NCI-H510A treated with DMSO at 0.1 percent for 48 hours (cell line): ENCODE measurements around the gene POLR3E.

Experiments used
- DNase-seq: peaks from one replicate; lab custom pipeline; 2025; lab: John Stamatoyannopoulos, UW

The POLR3E gene, protein sequence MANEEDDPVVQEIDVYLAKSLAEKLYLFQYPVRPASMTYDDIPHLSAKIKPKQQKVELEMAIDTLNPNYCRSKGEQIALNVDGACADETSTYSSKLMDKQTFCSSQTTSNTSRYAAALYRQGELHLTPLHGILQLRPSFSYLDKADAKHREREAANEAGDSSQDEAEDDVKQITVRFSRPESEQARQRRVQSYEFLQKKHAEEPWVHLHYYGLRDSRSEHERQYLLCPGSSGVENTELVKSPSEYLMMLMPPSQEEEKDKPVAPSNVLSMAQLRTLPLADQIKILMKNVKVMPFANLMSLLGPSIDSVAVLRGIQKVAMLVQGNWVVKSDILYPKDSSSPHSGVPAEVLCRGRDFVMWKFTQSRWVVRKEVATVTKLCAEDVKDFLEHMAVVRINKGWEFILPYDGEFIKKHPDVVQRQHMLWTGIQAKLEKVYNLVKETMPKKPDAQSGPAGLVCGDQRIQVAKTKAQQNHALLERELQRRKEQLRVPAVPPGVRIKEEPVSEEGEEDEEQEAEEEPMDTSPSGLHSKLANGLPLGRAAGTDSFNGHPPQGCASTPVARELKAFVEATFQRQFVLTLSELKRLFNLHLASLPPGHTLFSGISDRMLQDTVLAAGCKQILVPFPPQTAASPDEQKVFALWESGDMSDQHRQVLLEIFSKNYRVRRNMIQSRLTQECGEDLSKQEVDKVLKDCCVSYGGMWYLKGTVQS

DNA sequence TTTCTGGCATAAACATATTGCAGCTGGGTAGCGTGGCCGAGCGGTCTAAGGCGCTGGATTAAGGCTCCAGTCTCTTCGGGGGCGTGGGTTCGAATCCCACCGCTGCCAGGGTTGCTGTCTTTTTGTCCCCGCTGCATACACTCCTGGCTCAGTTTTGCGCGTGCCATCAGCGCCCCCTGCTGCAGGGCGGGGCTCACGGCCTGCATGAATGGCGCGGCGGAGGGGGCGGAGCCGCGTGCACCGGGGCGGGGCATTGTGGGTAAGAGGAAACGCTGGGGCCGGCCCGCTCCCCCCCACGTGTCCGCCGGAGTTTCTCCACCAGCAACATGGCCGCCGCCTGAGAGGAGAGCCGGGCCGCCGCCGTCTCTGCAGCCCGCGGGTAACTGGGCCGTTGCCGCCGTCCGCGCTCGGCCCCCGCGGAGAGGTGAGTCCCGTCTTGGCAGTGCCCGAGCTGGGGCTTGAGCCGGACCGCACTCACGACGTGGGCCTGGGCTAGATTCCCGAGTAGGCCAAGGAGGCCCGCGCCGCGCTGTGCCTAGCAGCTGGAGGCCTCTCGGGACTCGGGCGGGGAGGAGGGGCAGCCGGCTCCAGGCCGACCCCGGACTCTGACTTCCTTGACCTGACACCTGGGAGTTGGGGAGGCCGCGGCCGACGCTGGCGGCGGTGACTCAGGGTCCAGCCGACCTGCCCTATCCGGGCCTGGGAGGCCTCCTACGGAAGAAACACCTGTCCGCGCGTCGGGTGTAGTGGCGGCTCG lies at the start of gene POLR3E:
Gene POLR3E (plus strand): TSS at position 296 of the 757 bp plus-strand sequence. CDS start 5,560 bp downstream, outside the sequence.
- peak; percentile 98 for DNase-seq

DNA sequence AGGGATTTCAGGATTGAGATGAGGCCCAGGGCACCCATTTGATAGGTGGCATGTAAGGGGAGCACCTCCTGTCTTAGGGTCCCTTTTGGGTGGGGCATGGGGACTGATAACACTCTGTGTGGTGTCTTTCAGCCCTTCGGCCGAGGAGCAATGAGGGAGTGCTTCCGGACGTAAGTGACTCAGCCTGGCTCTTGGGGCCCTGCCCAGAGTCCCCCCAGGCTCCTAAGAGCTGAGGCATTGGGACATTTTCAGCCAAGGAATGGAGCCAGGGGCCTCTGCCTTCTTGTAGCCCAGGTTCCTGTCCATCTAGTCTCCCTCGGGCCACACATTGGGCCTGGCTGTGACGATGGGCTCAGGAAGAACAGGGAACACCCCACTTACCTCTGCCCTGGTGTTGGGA lies 46.7 kb upstream of the POLR3E start:
- no peak for DNase-seq

DNA sequence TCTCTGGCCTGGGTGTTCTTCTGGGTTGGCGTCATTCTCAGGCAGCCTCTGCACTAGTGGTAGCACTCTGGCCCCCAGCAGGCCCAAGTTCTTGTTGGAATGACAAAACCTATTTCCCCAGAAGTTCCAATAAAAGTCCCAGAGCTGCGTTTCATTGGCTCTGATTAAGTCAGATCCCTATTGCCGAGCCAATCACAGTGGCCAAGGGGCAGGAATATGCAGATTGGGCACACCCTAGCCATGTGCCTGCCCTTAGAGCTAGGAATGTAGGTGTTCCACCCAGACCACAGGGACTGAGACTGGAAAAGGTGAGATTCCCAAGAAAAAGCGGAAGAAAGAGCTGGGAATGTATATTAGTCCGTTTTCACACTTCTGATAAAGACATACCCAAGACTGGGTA lies 44.9 kb upstream of the POLR3E start:
- DNase-seq: no peak

DNA sequence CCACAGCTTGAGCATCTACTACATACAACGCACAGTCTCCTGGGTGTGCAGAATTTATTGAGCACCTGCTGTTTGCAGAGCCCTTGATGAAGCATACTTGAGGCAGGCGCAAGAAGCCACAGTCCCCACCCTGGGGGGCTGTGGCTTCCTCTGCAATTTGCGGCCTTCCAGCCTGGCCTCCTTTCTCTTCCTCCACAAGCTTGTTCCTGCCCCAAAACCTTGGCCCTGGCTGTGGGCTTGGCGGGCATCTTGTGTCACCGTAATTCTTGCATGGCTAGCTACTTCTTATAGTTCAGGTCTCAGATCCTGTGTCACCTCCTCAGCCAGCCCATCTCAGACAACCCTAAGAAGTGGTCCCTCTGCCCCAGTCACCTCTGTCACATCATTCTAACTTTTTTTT lies 43.9 kb upstream of the POLR3E start:
- DNase-seq: no peak

DNA sequence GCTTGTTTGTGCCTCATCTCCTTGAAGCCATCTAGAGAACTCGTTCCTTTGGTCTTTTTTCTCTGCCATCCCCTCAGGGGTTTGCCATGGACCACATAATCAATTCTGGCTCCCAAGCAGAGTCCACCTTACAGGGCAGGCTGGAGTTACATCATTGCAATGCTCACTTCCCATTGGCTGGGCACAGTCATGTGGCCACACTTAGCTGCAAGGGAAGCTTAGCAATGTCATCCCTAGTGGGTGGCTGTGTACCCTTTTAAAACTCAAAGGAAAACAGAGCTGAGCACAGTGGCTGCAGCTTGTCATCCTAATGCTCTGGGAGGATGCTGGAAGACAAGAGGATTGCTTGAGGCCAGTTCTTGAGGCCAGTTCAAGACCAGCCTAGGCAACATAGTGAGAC lies 41.9 kb upstream of the POLR3E start:
- DNase-seq: no peak

DNA sequence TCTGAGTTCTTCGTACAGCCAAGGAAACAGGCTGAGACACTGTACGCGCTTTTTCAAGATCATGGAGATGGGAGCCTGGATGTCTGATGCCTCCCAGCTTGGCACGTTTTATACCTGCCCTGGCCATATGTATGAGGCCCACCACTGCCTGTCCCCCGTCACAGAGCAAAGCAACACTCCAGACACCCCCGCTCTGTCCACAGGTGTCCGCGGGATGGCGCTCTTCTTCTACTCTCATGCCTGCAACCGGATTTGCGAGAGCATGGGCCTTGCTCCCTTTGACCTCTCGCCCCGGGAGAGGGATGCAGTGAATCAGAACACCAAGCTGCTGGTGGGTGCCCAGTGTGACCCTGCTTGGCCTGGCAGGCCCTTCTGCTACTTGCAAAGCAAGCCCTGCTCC lies 39.8 kb upstream of the POLR3E start:
- DNase-seq: no peak

DNA sequence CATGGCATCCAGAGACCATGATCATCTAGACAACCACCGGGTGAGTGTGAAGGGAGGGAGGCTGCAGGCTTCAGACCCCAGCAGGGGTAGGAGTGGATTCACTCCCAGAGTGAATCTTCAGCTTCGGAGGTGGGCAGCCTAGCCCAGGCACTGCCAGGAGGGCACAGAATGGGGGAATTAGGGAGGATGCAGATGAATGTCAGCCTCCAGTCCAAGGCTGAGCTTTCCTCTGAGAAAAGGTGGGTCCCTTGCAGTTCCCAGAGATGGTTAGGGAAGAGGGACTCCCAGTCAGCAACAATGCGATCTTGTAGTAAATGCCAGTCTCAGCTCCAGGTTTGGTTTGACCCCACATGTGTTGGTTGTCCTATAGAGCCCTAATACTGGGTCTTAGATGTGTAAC lies 36.7 kb upstream of the POLR3E start:
- DNase-seq: no peak

DNA sequence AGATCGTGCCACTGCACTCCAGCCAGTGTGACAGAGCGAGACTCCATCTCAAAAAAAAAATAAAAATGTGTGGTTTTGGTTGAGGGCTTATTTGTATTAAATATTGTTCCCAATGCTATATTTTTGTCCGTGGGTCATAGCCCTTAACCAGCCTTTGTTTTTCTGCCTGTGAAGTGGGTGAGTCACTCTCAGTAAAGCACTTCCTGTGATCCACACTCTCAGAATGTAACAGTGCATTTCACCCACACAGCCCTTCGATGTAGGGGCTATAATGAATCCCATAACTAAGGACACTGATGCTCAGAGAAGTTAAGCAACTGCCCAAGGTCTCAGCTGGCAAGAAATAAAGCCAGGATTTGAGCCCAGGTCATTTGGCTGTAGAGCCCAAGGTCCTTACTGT lies 34.7 kb upstream of the POLR3E start:
- DNase-seq: no peak

DNA sequence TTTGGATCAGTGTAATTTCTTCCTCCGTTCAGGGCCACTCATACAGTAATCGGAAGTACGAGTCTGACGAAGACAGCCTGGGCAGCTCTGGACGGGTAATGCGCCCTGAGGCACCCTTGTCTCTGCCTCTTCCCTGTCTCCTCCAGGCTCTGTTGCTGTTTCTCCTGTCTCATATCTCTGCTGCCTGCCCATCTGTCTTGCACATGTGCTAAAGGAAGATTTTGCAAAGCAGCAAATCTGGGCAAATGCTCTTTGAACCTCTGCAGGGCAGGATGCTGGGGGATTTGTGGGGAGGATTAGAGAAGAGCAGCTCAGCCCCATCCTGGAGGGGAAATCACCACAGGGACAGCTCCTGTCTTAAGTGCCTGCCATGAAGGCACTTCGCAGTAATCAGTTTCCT lies 32.4 kb upstream of the POLR3E start:
- no peak for DNase-seq

DNA sequence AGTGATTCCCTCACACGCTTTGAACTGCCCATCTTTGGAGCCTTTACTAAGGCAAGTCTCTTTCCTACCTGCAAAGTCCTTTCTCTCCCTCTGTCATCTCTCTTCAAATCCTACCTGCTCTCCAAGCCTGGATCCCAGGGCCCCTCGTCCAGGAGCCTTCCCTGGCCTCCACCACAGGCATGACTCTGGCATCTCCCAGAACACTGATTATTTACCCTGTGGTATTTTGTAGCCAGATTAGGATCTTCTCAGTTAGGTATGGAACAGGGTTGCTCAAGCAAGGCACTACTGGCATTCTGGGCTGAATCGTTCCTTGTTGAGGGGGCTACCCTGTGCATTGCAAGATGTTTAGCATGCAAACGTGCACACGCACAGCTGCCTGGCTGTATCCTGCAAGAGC lies 31.9 kb upstream of the POLR3E start:
- DNase-seq: no peak

DNA sequence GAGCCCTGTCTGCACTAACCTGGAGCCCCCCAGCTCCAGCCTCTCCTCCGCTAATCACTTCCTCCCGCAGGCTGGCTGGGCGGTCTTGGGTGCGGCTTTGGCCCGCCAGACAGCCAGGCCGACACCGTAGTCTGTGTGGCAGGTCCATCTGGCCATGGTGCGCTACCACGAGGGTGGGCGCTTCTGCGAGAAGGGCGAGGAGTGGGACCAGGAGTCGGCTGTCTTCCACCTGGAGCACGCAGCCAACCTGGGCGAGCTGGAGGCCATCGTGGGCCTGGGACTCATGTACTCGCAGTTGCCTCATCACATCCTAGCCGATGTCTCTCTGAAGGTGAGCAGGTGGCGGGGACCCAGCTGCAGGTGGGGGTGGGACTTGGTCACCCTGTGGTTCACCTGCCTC lies 30.7 kb upstream of the POLR3E start:
- no peak for DNase-seq

DNA sequence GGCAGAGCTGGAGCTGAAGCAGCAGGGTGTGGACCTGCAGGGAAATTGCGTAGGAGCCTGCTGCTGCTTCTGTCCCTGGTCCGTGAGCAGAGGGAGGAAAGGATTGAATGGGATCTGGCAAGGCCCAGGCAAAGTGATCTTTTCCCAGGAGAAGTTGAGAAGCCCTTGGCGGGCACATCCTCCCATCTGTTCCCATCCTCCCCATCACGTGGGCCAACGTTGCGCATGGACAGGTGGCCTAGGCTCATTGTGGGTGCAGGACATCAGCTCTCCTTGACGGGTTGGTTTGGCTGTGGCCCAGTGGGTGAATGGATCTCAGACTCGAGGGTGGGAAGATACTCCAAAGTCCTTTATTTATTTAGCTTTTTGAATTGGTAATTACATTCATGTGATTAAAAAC lies 29.4 kb upstream of the POLR3E start:
- DNase-seq: no peak

DNA sequence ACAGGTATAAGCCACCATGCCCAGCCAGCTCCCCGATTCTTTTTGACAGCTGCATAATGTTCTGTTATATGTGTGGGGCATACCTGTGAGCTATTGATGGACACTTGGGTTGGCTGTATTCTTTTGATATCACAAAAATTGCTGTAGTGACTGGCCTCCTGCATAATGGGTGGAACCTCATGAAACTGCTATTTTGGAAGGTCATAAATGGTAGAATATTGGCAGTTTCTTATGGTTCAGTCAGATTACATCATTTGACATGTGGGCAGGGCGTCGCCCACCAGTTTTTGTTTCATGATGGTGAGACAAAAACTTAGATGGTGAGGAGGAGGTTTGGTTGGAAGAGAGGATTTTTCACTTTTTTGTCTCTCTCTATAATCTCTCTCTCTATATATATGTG lies 26.7 kb upstream of the POLR3E start:
- no peak for DNase-seq

DNA sequence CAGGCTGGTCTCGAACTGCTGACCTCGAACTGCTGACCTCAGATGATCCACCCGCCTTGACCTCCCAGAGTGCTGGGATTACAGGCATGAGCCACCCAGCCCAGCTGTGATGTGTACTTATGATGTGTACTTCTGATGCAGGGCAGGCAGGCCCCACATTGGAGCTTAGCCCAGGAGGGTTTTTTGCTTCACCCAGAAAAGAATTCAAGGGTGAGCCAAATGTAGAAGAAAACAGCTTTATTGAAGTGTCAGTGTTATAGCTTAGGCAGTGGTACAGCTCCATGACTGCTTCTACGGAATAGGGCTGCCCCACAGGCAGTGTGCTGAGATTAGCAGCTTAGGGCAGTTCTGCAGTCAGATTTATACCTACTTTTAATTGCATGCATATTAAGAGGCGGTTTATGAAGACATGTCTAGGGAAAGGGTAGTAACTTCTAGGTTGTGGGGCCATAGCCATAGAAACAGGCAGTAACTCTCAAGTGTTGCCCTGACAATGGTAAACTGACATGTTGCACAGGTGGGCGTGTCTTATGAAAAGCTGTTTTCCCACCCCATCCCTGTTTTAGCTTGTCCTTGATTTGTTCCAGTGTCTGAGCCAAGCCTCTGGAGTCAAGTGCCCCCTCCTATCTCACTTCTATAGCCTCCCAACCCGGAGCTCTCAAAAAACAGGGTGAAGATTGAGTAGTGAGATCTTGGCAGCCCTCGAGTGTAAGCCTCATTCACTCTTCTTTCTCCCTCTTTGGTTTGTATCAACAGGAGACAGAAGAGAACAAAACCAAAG lies 24.1 kb upstream of the POLR3E start:
- no peak for DNase-seq

DNA sequence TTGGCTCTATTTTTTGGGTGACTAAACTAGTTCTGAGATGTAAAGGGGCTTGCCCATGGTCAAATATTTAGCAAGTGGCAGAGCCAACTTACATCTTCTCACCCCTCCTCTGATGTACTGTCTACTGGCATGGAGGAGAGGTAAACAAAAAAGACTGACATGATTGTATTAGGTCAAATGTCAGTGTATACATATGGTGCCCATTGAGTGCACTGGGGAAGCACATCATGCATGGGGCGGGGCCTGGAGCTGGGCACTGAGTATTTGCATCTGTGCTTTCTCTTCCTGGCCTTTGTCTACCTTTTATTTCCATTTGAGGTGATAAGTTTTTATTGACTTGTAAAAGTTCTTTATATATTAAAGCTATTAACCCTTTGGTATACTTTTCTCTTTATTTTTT lies 22.3 kb upstream of the POLR3E start:
- no peak for DNase-seq

DNA sequence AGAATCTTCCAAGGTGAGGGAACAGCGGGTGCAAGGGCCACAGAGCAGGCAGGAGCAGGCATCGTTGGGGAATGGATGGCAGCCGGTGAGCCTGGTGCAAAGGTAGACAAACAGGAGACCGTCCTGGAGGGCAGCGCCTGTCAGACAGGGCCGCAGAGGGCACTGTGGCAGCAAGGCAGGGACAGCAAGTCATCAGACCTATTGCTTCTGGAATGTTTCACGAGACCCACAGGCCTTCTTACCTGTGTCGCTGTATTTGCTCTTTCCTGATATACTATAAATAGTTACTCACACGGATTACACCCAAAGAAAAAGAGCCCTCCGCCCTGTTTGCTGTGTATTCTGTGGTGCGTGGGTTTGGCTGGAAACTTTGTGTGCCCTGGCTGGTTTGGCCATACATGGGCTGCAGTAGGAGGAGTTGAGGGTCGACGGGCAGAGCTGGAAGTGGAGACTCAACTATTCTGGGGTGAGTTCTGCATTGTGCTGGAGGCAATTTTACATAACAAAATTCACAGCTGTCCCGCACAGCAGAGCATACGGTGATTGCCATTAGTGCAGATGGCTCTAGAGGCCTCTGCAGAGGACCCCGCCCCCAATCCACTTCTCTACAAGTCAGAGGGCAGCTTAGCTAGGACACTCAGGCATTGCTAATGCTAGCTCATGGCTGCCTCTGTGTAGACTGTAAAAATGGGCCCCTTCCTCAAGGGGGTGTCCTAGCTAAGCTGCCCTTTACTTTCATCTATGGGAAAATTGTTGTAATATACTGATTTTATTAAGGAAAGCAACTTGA lies 18.6 kb upstream of the POLR3E start:
- DNase-seq: no peak

DNA sequence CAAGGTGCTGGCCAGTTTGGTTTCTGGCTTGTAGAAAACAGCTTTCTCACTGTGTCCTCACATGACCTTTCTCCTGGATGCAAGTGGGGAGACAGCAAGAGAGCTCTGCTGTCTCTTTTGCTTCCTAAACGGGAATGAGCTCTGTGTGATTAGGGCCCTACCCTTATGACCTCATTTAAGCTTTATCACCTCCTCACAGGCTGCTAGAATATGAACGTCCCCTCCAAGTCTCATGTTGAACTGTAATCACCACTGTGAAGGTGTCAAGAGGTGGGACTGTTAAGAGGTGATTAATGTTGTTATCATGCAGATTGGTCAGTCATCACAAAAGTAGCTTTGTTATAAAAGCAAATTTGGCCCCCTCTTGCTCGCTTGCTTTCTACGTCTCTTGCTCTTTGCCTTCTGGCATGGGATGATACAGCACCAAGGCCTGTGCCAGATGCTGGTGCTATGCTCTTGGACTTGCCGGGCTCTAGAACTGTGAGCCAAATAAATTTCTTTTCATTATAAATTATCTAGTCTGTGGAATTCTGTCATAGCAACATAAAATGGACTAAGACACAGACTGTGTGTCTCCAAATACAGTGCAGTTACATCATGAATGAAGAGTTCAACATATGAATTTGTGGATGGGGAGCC lies 14.8 kb upstream of the POLR3E start:
- DNase-seq: no peak

DNA sequence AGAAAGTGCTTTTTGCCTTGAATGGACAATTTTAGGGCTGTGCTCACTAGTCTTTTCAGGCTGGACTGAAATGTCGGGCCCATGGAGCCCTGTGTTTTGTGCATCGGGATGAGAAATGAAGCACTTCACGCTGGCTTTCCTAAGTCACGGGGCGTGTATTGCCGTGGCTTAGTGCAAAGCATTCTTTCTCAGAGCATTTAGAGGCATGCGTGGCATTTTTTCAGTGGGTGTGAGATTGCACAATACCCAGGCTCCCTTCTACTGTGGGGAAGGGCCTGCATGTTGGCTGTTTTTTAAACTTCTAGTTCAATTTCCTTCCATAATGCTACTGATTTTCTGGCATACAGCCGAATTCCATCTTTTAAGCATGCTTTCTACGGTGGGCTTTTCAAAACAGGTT lies 12.6 kb upstream of the POLR3E start:
- no peak for DNase-seq

DNA sequence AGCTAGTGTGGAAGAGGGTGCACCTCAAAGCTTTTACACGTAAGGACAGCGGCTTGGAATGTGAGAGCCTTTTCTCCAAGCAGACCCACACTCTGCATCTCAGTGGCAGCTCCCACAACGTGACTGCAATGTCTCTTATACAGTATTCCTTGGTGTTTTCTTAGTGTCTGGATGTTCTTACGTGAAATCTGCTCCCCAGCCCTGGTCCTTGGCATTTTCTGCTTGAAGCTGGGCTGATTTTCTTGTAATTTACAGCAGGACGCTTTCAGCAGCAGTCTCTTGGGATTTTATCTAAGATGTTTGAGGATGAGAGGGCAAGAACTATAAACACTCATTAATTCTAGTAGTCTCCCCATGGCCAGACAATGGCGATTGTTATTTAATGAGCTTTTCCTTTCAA lies 12.1 kb upstream of the POLR3E start:
- DNase-seq: no peak

DNA sequence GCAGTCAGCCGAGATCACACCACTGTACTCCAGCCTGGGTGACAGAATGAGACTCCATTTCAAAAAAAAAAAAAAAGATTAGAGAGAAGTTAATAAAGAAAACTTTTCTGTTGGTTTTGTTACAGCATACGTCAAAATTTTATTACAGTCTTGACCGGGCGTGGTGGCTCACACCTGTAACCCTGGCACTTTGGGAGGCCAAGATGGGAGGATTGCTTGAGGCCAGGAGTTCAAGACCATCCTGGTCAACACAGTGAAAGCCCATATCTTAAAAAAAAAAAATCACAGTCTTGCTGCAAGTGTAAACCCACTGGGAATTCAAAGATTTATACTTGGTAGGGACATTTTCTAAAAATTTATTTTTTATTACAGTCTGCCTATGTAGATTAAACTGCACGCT lies 6.2 kb upstream of the POLR3E start:
- no peak for DNase-seq

DNA sequence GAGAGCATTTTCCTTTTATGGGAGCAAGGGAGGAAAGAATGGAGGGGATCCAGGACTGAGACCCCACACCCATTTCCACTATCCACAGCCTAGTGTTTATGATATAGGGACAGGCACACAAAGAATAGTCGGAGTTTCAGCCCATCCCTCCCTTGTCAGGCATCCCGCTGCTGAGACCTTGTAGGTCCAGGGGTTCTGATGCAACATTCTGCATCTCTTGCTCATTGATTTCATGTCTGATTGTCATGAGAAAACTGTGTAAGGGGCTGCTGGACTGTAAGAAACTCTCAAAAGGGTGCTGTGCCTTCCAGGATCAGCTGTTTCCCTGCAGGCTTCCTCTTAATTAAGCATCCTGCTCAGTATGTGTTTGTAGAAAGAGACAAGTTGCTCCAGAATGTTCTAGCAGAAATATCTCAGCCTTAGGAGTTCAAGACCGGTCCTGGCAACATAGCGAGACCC lies 5.3 kb upstream of the POLR3E start:
- DNase-seq: no peak
